ENCODE data around the gene NDEL1.

DNA sequence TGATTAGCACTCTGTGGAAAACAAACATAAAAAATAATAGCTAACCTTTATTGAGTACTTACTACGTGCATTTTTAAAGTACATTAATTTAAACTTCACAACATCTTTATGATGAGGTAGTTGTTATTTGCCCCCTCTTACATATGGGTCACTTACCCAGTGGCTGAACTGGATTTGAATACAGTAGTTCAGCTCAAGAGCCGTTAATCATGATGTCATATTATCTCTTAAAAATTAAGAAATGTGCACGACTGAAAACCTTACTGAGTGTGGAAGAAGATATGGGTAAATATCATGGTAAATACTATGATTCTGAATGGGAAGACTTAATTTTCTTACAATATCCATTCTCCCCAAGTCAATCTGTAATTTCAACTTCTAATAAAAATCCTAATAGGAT is 17.6 kb downstream of the NDEL1 start:
- TF ChIP-seq POLR2G (IDR thresholded peaks at IDR 0.05; ENCODE audit: low read depth, low read length) (no peak), HDAC6 (IDR thresholded peaks at IDR 0.05; ENCODE audit: low read depth, low read length) (no peak), EP300 (IDR thresholded peaks at IDR 0.05; ENCODE audit: low read length) (no peak), TAF1 (IDR thresholded peaks at IDR 0.05; ENCODE audit: control insufficient read depth, extremely low read depth, insufficient read depth, low read length, severe bottlenecking) (no peak), CAMTA2 (CRISPR knock-in tag; conservative IDR thresholded peaks at IDR 0.05) (no peak), EZH2 (IDR thresholded peaks at IDR 0.05; ENCODE audit: borderline replicate concordance, low read depth, low read length) (no peak), NR4A1 (CRISPR knock-in tag; IDR thresholded peaks at IDR 0.05) (no peak), NR4A1 (tag; IDR thresholded peaks at IDR 0.05) (no peak), IRF2 (CRISPR knock-in tag; IDR thresholded peaks at IDR 0.05) (no peak), CHD4 (IDR thresholded peaks at IDR 0.05; ENCODE audit: insufficient read depth, insufficient replicate concordance, low read depth, low read length, poor library complexity, severe bottlenecking) (no peak), ZNF274 (IDR thresholded peaks at IDR 0.05; ENCODE audit: borderline replicate concordance, low read depth, low read length) (no peak)
- TF ChIP-seq, protein P1, sequence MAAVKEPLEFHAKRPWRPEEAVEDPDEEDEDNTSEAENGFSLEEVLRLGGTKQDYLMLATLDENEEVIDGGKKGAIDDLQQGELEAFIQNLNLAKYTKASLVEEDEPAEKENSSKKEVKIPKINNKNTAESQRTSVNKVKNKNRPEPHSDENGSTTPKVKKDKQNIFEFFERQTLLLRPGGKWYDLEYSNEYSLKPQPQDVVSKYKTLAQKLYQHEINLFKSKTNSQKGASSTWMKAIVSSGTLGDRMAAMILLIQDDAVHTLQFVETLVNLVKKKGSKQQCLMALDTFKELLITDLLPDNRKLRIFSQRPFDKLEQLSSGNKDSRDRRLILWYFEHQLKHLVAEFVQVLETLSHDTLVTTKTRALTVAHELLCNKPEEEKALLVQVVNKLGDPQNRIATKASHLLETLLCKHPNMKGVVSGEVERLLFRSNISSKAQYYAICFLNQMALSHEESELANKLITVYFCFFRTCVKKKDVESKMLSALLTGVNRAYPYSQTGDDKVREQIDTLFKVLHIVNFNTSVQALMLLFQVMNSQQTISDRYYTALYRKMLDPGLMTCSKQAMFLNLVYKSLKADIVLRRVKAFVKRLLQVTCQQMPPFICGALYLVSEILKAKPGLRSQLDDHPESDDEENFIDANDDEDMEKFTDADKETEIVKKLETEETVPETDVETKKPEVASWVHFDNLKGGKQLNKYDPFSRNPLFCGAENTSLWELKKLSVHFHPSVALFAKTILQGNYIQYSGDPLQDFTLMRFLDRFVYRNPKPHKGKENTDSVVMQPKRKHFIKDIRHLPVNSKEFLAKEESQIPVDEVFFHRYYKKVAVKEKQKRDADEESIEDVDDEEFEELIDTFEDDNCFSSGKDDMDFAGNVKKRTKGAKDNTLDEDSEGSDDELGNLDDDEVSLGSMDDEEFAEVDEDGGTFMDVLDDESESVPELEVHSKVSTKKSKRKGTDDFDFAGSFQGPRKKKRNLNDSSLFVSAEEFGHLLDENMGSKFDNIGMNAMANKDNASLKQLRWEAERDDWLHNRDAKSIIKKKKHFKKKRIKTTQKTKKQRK (IDR thresholded peaks at IDR 0.05; ENCODE audit: borderline replicate concordance, low read depth, low read length): no peak
- TF ChIP-seq, protein P2, sequence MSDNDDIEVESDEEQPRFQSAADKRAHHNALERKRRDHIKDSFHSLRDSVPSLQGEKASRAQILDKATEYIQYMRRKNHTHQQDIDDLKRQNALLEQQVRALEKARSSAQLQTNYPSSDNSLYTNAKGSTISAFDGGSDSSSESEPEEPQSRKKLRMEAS (CRISPR knock-in tag; IDR thresholded peaks at IDR 0.05): no peak
- TF ChIP-seq, protein P3, sequence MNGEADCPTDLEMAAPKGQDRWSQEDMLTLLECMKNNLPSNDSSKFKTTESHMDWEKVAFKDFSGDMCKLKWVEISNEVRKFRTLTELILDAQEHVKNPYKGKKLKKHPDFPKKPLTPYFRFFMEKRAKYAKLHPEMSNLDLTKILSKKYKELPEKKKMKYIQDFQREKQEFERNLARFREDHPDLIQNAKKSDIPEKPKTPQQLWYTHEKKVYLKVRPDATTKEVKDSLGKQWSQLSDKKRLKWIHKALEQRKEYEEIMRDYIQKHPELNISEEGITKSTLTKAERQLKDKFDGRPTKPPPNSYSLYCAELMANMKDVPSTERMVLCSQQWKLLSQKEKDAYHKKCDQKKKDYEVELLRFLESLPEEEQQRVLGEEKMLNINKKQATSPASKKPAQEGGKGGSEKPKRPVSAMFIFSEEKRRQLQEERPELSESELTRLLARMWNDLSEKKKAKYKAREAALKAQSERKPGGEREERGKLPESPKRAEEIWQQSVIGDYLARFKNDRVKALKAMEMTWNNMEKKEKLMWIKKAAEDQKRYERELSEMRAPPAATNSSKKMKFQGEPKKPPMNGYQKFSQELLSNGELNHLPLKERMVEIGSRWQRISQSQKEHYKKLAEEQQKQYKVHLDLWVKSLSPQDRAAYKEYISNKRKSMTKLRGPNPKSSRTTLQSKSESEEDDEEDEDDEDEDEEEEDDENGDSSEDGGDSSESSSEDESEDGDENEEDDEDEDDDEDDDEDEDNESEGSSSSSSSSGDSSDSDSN (IDR thresholded peaks at IDR 0.05; ENCODE audit: borderline replicate concordance in 1 of 2, low read depth in 2 of 2, low read length in 2 of 2): no peak

Measured in K562 (cell line).